Cardiac fibroblast (primary cell): ENCODE data around the gene TRIM66.

Experiments used
- DNase-seq, 2 donors: peaks; one replicate each; pipeline versions ENCODE4 v3.0.0 to v3.0.0-alpha.2; 2010; ENCODE audit warnings: low read depth in 2 of 2
- H3K4me3 ChIP-seq, 2 donors: replicated peaks in 1 of 2; 1 replicate in 1 of 2; 2 replicates in 1 of 2; pipeline ENCODE4 v1.5.1; 2011; ENCODE audit warnings: low read depth in 2 of 2, low read length in 2 of 2, mild to moderate bottlenecking in 2 of 2, moderate library complexity in 1 of 2
- CTCF ChIP-seq: IDR thresholded peaks from one replicate; pipeline ENCODE4 v1.5.1; 2011; ENCODE audit warnings: low read depth, mild to moderate bottlenecking, low read length, inconsistent platforms

The TRIM66 gene

GRCh38 chr11:8699903-8700302, 17.4 kb upstream of the TRIM66 start:
- TF ChIP-seq CTCF: no peak
- peak; percentile 77 to 79 for DNase-seq
- no peak overlapping the region for H3K4me3 ChIP-seq

- TF ChIP-seq CTCF: no peak
- H3K4me3 ChIP-seq: no peak overlapping the region
- no peak for DNase-seq
These were observed 16.5 kb upstream of the TRIM66 start for GRCh38 chr11:8698917-8699441.

- DNase-seq: no peak
- no peak for TF ChIP-seq CTCF
- no peak overlapping the region for H3K4me3 ChIP-seq
These were observed 15.9 kb upstream of the TRIM66 start for GRCh38 chr11:8698379-8698851.

- H3K4me3 ChIP-seq: no peak overlapping the region
- no peak for DNase-seq
- no peak for TF ChIP-seq CTCF
These were observed 14.6 kb upstream of the TRIM66 start for GRCh38 chr11:8697054-8697453.

- no peak for TF ChIP-seq CTCF
- no peak overlapping the region for H3K4me3 ChIP-seq
- no peak for DNase-seq
These were observed 11.7 kb upstream of the TRIM66 start for GRCh38 chr11:8694137-8694536.

GRCh38 chr11:8693555-8693954, 11.1 kb upstream of the TRIM66 start:
- peak in 1 of 2 donors; percentile 83 for DNase-seq
- no peak for TF ChIP-seq CTCF
- no peak overlapping the region for H3K4me3 ChIP-seq

GRCh38 chr11:8693010-8693551, 10.6 kb upstream of the TRIM66 start:
- peak; percentile 39 to 77 for DNase-seq
- H3K4me3 ChIP-seq: no peak overlapping the region
- no peak for TF ChIP-seq CTCF
